Measurements from ENCODE around the gene MS4A6E.
"Not testable (repeated sequence)": the region's sequence is repeated elsewhere in the genome, so short reads cannot be mapped to it uniquely, and the experiment has no call there.

MS4A6E gene

DNA sequence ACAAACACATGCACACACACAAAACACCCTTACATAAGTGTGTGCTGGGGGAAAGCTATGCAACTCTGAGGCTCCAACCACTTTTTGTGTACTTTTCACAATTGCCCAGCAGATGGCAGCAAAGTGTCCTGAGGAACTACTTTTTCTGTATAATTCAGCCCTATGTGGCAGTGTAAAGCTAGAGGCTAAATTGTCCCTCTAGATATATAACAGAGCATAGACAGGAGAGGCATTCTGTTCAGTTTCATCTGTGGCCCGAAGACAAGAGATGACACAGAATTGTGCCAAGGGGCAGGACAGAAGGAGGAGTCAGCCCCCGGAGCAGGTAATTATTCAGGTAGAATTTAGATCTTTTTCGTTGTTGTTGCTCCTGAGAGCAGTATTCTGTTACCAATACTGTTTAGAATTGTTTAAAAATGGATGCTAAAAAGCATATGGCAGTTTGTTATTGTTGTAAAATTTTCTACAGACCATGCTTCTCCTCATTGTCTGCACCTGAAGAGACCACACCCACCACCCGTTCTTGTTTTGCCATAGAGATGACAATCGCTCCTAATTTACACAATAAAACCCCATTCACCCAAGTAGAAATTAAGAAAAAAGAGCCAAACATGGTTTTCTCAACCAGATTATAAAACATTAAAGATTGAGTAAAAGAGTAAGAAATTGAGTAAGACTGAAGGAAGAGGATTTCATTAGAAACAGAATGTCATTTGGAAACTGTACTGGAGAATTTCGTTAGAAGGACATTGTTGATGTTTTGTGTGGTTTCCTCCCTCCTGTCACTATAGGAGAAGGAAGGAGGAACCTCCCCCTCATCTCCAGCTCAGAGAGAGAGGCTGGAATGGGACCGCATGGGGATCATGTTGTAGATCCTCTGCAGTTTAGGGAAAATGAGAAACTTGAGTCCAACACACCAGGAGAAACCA lies 36.8 kb downstream of the MS4A6E start:
- H3K9ac ChIP-seq = peak overlapping the region in 6 of 11 experiments; percentile 6 to 91 (median 46); a peak in 9 of 22 replicates
- peak overlapping the region; percentile 23 to 87 (median 61) for H3K4me2 ChIP-seq
- no peaks in the 10 kb centered on the region for H3K27me3 ChIP-seq
- H3K4me3 ChIP-seq = peak overlapping the region in 3 of 10 experiments; percentile 6 to 36 (median 32); a peak in 4 of 20 replicates
- no peak for TF ChIP-seq Cebpa-rat (IDR thresholded peaks at IDR 0.05)
- no peaks in the 10 kb centered on the region for H4K20me1 ChIP-seq
- peak overlapping the region; percentile 26 to 99 (median 58); a peak in 21 of 22 replicates for H3K27ac ChIP-seq
- peaks cover 49 to 68% (median 57%) of the 10 kb centered on the region in 11 experiments for H3K9me3 ChIP-seq (replicated peaks in 1 of 11)
- H3K4me1 ChIP-seq = peaks cover 12 to 69% (median 17%) of the 10 kb centered on the region in 10 experiments
- peaks cover 0 to 14% (median 7%) of the 10 kb centered on the region in 11 experiments; a peak in 8 of 22 replicates for H3K36me3 ChIP-seq

DNA sequence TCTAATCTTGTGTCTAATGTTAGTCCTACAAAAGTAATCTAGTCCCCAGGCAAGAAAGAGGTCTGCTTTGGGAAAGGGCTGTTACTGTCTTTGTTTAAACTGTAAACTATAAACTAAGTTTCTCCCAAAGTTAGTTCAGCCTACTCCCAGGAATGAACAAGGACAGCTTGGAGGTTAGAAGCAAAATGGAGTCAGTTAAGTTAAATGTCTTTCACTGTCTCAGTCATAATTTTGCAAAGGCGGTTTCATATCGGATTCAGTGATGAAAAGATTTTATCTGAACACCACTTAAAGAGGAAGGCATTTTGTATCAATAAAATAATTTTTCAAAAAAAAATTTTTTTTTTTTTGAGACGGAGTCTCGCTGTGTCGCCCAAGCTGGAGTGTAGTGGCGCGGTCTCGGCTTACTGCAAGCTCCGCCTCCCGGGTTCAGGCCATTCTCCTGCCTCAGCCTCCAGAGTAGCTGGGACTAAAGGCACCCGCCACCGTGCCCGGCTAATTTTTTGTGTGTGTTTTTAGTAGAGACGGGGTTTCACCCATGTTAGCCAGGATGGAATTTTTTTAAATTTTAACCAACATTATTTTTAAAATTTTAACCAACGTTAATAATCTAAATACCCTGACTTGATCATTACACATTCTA lies 39.3 kb downstream of the MS4A6E start:
- peaks cover 12 to 94% (median 18%) of the 10 kb centered on the region in 10 experiments for H3K4me1 ChIP-seq
- H3K36me3 ChIP-seq, H3K4me3 ChIP-seq, H4K20me1 ChIP-seq, H3K27me3 ChIP-seq: not testable (repeated sequence)
- H3K9me3 ChIP-seq (replicated peaks in 1 of 11) = peaks cover 35 to 58% (median 41%) of the 10 kb centered on the region in 11 experiments
- peak overlapping the region in 5 of 11 experiments; percentile 55 to 99 (median 80); a peak in 9 of 22 replicates for H3K27ac ChIP-seq
- H3K9ac ChIP-seq = peak overlapping the region in 2 of 11 experiments; percentile 79 to 91; a peak in 5 of 22 replicates
- H3K4me2 ChIP-seq = peak overlapping the region in 2 of 11 experiments; percentile 82 to 87; a peak in 6 of 22 replicates

DNA sequence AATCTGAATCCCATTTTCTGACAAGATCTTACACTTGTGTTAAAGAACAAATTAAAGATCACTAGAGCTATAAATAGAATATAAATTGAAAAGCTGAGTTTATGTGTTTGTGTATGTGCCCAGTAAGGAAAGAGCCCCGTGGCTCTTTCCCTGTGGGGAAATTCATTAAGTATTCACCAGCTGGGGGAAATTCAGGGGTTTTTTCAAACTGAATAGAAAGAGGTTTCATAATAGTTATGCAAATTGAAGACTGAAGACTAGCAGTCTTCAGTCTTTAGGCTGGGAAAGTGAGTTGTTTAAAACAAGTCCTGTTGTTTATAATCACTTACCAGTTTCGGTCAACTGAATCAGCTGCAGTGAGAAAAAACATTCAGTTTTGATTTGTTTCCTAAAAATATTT lies 40.0 kb downstream of the MS4A6E start:
- Histone ChIP-seq H3K36me3 (no peaks in the 10 kb centered on the region; a peak in 1 of 22 replicates), H3K27me3 (no peaks in the 10 kb centered on the region), H3K4me3 (no peak overlapping the region; a peak in 1 of 20 replicates), H3K27ac (peak overlapping the region in 6 of 11 experiments; percentile 9 to 99 (median 69); a peak in 10 of 22 replicates), H3K9me3 (replicated peaks in 1 of 11) (peaks cover 29 to 55% (median 39%) of the 10 kb centered on the region in 11 experiments), H4K20me1 (no peaks in the 10 kb centered on the region), H3K4me1 (peaks cover 12 to 95% (median 21%) of the 10 kb centered on the region in 10 experiments), H3K4me2 (peak overlapping the region in 3 of 11 experiments; percentile 8 to 87 (median 75); a peak in 5 of 22 replicates), H3K9ac (peak overlapping the region in 3 of 11 experiments; percentile 53 to 91 (median 79); a peak in 6 of 22 replicates)
- no peak; a peak in 1 of 22 replicates for TF ChIP-seq Cebpa-rat (IDR thresholded peaks at IDR 0.05)

DNA sequence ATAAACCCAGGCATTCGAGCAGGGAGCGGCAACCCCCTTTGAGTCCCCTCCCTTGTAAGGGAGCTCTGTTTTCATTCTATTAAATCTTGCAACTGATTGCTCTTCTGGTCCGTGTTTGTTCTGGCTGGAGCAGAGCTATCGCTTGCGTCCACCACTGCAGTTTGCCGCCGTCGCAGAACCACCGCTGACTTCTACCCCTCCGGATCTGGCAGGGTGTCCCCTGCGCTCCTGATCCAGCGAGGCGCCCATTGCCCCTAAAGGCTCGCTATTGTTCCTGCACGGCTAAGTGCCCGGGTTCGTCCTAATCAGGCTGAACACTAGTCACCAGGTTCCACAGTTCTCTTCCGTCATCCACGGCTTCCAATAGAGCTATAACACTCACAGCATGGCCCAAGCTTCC lies 40.8 kb downstream of the MS4A6E start:
- no peaks in the 10 kb centered on the region for H3K27me3 ChIP-seq
- no peaks in the 10 kb centered on the region for H4K20me1 ChIP-seq
- peak overlapping the region in 3 of 11 experiments; percentile 53 to 91 (median 79); a peak in 6 of 22 replicates for H3K9ac ChIP-seq
- peak overlapping the region in 5 of 11 experiments; percentile 55 to 99 (median 80); a peak in 8 of 22 replicates for H3K27ac ChIP-seq
- H3K4me2 ChIP-seq = peak overlapping the region in 3 of 11 experiments; percentile 3 to 80 (median 75); a peak in 5 of 22 replicates
- H3K4me3 ChIP-seq = no peak overlapping the region
- peaks cover 12 to 95% (median 21%) of the 10 kb centered on the region in 10 experiments for H3K4me1 ChIP-seq
- TF ChIP-seq Cebpa-rat (IDR thresholded peaks at IDR 0.05) = no peak
- peaks cover 34 to 64% (median 42%) of the 10 kb centered on the region in 11 experiments for H3K9me3 ChIP-seq (replicated peaks in 1 of 11)
- H3K36me3 ChIP-seq = peaks cover 0 to 1% (median 0%) of the 10 kb centered on the region in 11 experiments; a peak in 2 of 22 replicates

DNA sequence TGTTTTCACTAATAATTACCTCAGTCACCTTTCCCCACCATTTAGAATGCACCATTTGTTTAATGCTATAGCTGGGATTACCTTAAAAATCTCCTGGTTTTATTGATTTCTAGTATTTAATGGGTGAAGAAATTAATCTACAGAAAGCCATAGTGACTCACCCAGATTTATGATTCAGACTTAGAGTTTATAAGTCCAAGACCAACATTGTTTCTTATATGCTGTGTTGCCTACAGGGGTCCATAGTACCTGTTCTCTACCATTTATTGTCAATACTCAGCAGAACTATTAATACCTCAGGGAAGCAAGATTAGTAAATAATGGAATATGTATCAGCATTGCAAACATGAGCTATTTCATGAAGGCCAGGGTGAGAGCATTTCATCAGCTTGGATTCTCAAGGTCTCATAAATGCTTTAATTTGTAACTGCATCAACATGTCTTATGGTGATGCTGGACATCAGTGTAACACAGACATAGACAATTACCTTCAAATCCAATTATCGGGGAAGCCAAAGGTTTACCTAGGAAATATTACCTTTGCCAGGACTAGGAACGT lies 43.3 kb downstream of the MS4A6E start:
- no peak for TF ChIP-seq Cebpa-rat (IDR thresholded peaks at IDR 0.05)
- Histone ChIP-seq H3K9me3 (replicated peaks in 1 of 11) (peaks cover 37 to 78% (median 59%) of the 10 kb centered on the region in 11 experiments), H3K9ac (peak overlapping the region in 2 of 11 experiments; percentile 60 to 72; a peak in 2 of 22 replicates), H3K4me2 (peak overlapping the region in 3 of 11 experiments; percentile 63 to 82 (median 75); a peak in 5 of 22 replicates), H3K36me3 (peaks cover 0 to 3% (median 0%) of the 10 kb centered on the region in 11 experiments; a peak in 2 of 22 replicates), H3K27me3 (no peaks in the 10 kb centered on the region), H3K4me1 (peaks cover 0 to 91% (median 7%) of the 10 kb centered on the region in 10 experiments; a peak in 12 of 20 replicates), H3K4me3 (no peak overlapping the region), H4K20me1 (no peaks in the 10 kb centered on the region), H3K27ac (peak overlapping the region in 3 of 11 experiments; percentile 80 to 99 (median 98); a peak in 6 of 22 replicates)

DNA sequence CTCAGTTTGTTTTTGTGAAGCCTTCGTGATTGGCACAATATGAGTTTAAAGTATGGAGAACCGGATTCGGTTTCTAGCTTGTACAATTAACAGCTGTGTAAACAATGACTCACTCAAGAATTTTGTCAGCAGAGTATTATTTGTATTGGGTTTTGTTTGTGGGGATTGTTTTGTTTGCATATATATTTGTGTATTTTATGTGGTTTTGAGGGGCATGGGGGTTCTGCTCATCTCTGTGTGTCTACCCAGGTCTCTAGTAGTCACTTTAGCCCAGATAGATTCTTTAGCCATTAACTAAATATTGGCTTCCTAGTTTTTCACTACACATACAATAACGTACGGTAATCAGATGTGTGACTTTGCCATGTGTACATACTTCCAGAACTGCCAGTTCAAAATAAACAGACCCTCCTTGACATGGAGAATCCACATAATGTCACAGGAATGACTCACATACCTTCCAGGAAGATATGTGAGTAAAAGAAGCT lies 43.8 kb downstream of the MS4A6E start:
- Histone ChIP-seq H3K27me3 (no peaks in the 10 kb centered on the region), H3K4me3 (no peak overlapping the region), H3K36me3 (peaks cover 0 to 3% (median 0%) of the 10 kb centered on the region in 11 experiments; a peak in 2 of 22 replicates), H3K4me1 (peaks cover 0 to 91% (median 10%) of the 10 kb centered on the region in 10 experiments; a peak in 14 of 20 replicates), H3K9me3 (replicated peaks in 1 of 11) (peaks cover 32 to 78% (median 63%) of the 10 kb centered on the region in 11 experiments), H4K20me1 (no peaks in the 10 kb centered on the region), H3K9ac (peak overlapping the region in 3 of 11 experiments; percentile 31 to 72 (median 60); a peak in 5 of 22 replicates), H3K4me2 (peak overlapping the region in 4 of 11 experiments; percentile 43 to 82 (median 69); a peak in 8 of 22 replicates), H3K27ac (peak overlapping the region in 3 of 11 experiments; percentile 80 to 99 (median 98); a peak in 6 of 22 replicates)
- no peak for TF ChIP-seq Cebpa-rat (IDR thresholded peaks at IDR 0.05)

DNA sequence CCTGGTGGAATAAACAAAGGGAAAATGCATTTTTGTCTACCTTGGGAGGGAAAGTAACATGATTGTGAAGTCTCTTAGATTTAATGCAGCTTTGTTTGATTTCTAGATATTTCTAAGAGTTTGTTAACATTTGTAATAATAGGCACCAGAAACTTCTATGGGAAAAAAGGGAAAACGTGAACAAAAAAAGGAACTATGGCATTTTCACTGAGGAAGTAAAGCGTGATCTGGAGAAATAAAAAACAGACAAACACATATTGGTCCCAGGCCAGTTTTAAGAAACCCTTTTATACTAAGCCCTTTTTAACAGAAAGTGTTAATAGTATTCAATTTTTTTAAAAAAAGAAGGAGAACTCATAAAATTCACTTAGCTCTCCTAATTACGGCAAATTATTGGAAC lies 44.3 kb downstream of the MS4A6E start:
- Histone ChIP-seq H4K20me1 (no peaks in the 10 kb centered on the region), H3K27me3 (no peaks in the 10 kb centered on the region), H3K27ac (peak overlapping the region in 4 of 11 experiments; percentile 18 to 99 (median 89); a peak in 7 of 22 replicates), H3K4me1 (peaks cover 5 to 91% (median 15%) of the 10 kb centered on the region in 10 experiments), H3K36me3 (peaks cover 0 to 3% (median 0%) of the 10 kb centered on the region in 11 experiments; a peak in 2 of 22 replicates), H3K4me3 (no peak overlapping the region), H3K4me2 (peak overlapping the region in 6 of 11 experiments; percentile 0 to 82 (median 53); a peak in 7 of 22 replicates), H3K9me3 (replicated peaks in 1 of 11) (peaks cover 29 to 80% (median 66%) of the 10 kb centered on the region in 11 experiments), H3K9ac (peak overlapping the region in 3 of 11 experiments; percentile 31 to 72 (median 60); a peak in 6 of 22 replicates)
- TF ChIP-seq Cebpa-rat (IDR thresholded peaks at IDR 0.05) = no peak

Measured in BLaER1 treated with 17β-estradiol and CSF1 and Interleukin-3, amounts not matched to agents 10 nM and 100 nM (cell line).